HEK293T (cell line): ENCODE results near the gene NRAS.

Experiments used
- CTCF ChIA-PET: fragments of 350-600 bp; formaldehyde crosslinking; extraction: SDS; loops from one replicate; lab custom pipeline; 2021; ENCODE audit warnings: antibody characterized with exemption, inconsistent platforms; lab: Yijun Ruan, JAX
- POLR2A ChIA-PET: fragments of 350-600 bp; formaldehyde crosslinking; extraction: SDS; loops from one replicate; lab custom pipeline; 2020; ENCODE audit warnings: antibody characterized with exemption, inconsistent platforms; lab: Yijun Ruan, JAX
- DNase-seq: peaks from one replicate; pipeline ENCODE4 v3.0.0; 2012; ENCODE audit warnings: mixed read lengths; ENCODE audit errors: extremely low spot score
- ARNT ChIP-seq: fragments of 450-650 bp; IDR thresholded peaks from 2 replicates; pipeline ENCODE4 v1.6.1; 2017; ENCODE audit warnings: mild to moderate bottlenecking
- BHLHE40 ChIP-seq: fragments of 450-650 bp; IDR thresholded peaks from 2 replicates; pipeline ENCODE4 v1.6.1; 2016; ENCODE audit warnings: mild to moderate bottlenecking, moderate library complexity, borderline replicate concordance
- CTBP1 ChIP-seq: fragments of 450-650 bp; IDR thresholded peaks from 2 replicates; pipeline ENCODE4 v1.6.1; 2016; ENCODE audit warnings: borderline replicate concordance
- ELF4 ChIP-seq: fragments of 450-650 bp; IDR thresholded peaks from 2 replicates; pipeline ENCODE4 v1.6.1; 2017; ENCODE audit warnings: antibody characterized with exemption
- FOXA1 ChIP-seq: fragments of 450-650 bp; IDR thresholded peaks from 2 replicates; pipeline ENCODE4 v1.6.1; 2016; ENCODE audit warnings: mild to moderate bottlenecking
- FOXK2 ChIP-seq: fragments of 450-650 bp; IDR thresholded peaks from 2 replicates; pipeline ENCODE4 v1.6.1; 2016; ENCODE audit warnings: mild to moderate bottlenecking
- FOXM1 ChIP-seq: fragments of 450-650 bp; IDR thresholded peaks from 2 replicates; pipeline ENCODE4 v1.6.1; 2017; ENCODE audit warnings: mild to moderate bottlenecking, borderline replicate concordance
- HDGF ChIP-seq: fragments of 450-650 bp; IDR thresholded peaks from 2 replicates; pipeline ENCODE4 v1.6.1; 2017; ENCODE audit warnings: antibody characterized with exemption, borderline replicate concordance
- L3MBTL2 ChIP-seq: fragments of 450-650 bp; conservative IDR thresholded peaks from 2 replicates; pipeline ENCODE4 v1.6.1; 2016; ENCODE audit warnings: mild to moderate bottlenecking
- LEF1 ChIP-seq: fragments of 450-650 bp; IDR thresholded peaks from 2 replicates; pipeline ENCODE4 v1.6.1; 2017; ENCODE audit warnings: mild to moderate bottlenecking, borderline replicate concordance
- NFRKB ChIP-seq: fragments of 450-650 bp; IDR thresholded peaks from 2 replicates; pipeline ENCODE4 v1.6.1; 2016; ENCODE audit warnings: mild to moderate bottlenecking, moderate library complexity
- PKNOX1 ChIP-seq: fragments of 450-650 bp; IDR thresholded peaks from 2 replicates; pipeline ENCODE4 v1.6.1; 2016
- SP1 ChIP-seq: fragments of 450-650 bp; IDR thresholded peaks from 2 replicates; pipeline ENCODE4 v1.6.1; 2017
- SUZ12 ChIP-seq: fragments of 450-650 bp; IDR thresholded peaks from 2 replicates; pipeline ENCODE4 v1.6.1; 2016; ENCODE audit warnings: mild to moderate bottlenecking
- TARDBP ChIP-seq: fragments of 450-650 bp; IDR thresholded peaks from 2 replicates; pipeline ENCODE4 v1.6.1; 2016
- ZNF384 ChIP-seq: fragments of 450-650 bp; IDR thresholded peaks from 2 replicates; pipeline ENCODE4 v1.6.1; 2016

The NRAS gene

DNA sequence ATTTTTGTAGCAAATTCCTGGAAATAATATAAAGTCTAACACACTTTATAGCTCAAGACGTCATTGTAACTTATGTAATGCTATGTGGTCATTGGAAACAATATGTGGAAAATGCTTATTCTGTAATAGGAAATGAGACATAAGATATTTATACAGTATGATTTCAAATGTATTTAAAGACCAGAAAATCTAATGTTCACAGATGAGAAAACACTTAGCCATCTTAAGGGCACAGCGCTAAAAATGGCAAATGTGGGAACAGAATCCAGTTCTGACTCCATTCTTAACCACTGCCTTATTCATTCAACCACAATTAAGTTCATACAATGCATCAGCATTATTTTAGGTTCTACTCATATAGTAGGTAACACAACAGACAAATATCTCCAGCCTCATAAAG is 28.7 kb upstream of the NRAS start:
- ChIA-PET POLR2A (interaction anchor here (1.0 to 1.1 kb wide), 2 partner anchors 11 to 12 kb away, joined by 3 to 4 read pairs; no protein-coding TSS in a partner anchor), CTCF (interaction anchor here (0.5 to 0.6 kb wide), 2 partner anchors 127 to 217 kb away, joined by 3 to 6 read pairs; no protein-coding TSS in a partner anchor)
- DNase-seq, result no peak
- no peak for TF ChIP-seq PKNOX1
- no peak for TF ChIP-seq HDGF
- no peak for TF ChIP-seq SUZ12

DNA sequence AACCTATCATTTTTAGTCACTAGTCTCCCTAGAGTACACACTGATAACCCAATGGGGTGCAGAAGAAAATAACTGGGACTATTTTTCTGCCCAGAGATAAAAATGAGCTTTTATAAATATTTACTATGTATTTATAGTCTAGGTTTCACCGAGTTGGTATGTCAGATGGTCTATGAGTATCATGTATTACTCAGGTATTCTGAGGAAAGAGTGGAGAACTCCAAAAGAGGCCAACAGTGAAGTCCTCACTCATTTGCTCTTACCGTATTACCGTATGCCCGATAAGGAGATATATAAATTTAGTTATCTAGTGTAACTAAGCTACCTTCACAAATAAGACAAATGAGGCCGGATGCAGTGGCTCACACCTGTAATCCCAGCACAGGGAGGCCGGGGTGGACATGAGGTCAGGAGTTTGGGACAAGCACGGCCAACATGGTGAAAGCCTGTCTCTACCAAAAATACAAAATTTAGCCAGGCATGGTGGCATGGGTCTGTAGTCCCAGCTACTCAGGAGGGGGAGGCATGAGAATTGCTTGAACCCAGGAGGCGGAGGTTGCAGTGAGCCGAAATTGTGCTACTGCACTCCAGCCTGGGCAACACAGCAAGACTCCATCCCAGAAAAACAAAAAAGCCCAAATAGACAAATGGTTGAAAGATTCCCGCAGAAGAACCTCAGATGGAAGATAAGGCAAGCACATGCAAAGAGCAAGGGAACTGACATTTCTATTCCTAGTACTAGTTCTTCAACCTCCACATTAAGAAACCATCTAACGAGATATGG is 25.6 kb upstream of the NRAS start:
- POLR2A ChIA-PET, result no interaction called here

DNA sequence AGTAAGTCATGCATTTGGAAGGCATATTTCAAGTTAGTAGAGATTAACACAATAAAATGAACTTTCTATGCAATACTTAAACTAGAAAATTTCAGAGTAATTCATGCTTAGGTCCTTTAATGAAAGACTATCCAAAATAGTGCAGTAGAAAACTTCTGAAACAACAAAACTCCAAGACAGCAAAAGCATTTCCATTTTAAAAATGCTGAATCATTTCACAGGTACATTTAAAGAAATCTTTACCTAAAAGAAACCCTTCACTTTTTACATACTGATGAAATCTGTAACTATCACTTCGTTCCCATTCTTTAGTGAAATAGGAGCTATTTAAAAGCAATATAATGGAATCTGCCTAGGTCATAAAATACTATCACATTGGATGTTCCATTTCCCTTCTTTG is 23.8 kb upstream of the NRAS start:
- DNase-seq, result no peak
- ChIA-PET POLR2A (no interaction called here), CTCF (no interaction called here)
- TF ChIP-seq TARDBP (no peak), ZNF384 (no peak)

More for the DNA sequence above, 25.6 kb upstream of the NRAS start:
- DNase-seq, result no peak
- TF ChIP-seq CTBP1 (no peak), FOXK2 (no peak), NFRKB (no peak), TARDBP (no peak), SP1 (no peak), SUZ12 (no peak), PKNOX1 (no peak), HDGF (no peak)
- CTCF ChIA-PET, result no interaction called here

DNA sequence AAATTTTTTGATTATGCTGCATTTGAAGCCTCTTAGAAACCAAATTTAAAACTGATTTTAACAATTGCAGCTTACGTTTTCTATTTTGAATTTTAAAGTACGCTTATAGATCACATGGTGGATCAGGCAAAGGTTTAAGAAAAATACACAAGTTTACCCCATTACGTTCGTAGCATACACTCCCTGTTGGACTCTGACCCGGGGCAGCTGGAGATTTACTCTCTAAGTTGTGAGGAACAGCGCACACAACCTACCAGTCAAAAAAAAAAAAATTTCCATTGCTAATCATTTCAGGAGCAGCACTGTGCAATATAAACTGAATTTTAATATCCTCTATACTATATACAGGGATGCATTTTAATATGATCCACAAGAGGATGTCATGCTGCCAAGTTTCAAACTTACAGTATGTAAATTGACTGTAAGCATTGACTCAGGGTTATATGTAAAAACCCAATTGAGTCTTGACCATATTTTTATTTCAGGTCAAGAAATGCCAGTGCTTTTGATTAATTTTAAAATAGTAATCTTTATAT is 20.8 kb upstream of the NRAS start:
- POLR2A ChIA-PET, result no interaction called here
- TF ChIP-seq FOXK2 (no peak), NFRKB (no peak), BHLHE40 (no peak), FOXM1 (no peak), ELF4 (no peak), SP1 (no peak), ARNT (no peak), SUZ12 (no peak), LEF1 (no peak), L3MBTL2 (no peak), FOXA1 (no peak), HDGF (no peak), CTBP1 (no peak), ZNF384 (no peak)
- CTCF ChIA-PET, result interaction anchor here (0.9 kb wide), 1 partner anchor 67 kb away, joined by 3 read pairs; no protein-coding TSS in a partner anchor
- DNase-seq, result no peak

GRCh38 chr1:114735479-114735878 is 18.9 kb upstream of the NRAS start:
- ChIA-PET POLR2A (no interaction called here), CTCF (no interaction called here)
- no peak for DNase-seq
- TF ChIP-seq TARDBP (no peak), FOXM1 (no peak), NFRKB (no peak), PKNOX1 (no peak), FOXA1 (no peak)

DNA sequence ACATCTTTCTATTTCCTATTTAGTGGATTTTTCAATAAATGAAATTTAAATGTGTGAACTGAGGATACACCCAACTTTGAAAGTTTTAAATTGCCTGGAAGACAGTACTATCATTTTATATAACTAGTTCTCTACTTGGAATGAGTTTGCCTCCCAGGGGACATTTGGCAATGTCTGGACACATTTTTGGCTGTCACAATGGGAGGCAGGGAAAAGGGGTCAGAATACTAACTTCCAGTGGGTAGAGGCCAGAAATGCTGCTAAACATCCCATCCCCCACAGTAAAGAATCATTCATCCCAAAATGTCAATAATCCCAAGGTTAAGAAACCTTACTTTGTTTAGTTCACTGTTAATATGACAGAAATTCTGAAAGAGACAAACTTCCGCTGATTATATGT is 13.2 kb upstream of the NRAS start:
- POLR2A ChIA-PET, result no interaction called here
- CTCF ChIA-PET, result no interaction called here

DNA sequence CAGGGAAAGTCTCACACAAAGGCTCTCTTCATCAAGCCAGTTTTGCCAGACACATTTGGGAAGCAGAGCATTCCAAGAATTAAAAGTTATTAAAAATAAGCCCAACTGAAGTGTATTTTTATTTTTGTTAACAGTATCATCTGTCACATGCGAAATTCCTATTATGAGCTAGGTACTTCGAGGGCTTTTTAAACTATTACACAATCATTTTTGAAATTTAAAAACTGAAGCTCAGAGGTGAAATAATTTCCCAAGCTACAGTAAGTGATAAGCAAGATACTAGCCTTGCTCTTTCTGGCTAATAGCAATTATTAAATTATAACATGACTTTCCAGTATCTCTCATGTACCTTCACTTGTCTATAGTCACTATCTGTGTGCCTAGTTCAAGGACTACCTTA is 12.0 kb upstream of the NRAS start:
- no peak for DNase-seq
- TF ChIP-seq ZNF384 (no peak), SP1 (no peak), CTBP1 (no peak), NFRKB (no peak)
- ChIA-PET CTCF (no interaction called here), POLR2A (no interaction called here)

More for the DNA sequence above, 13.2 kb upstream of the NRAS start:
- TF ChIP-seq SP1, result no peak
- no peak for DNase-seq
